Stimulated activated CD4-positive, alpha-beta T cell treated with anti-CD3 and anti-CD28 coated beads, Interleukin-12 subunit alpha, Interleukin-12 subunit beta, amount 100 ng/mL, for 24 hours (primary cell): ENCODE data around the gene PCDHGB7.
"Not testable (repeated sequence)": the region's sequence is repeated elsewhere in the genome, so short reads cannot be mapped to it uniquely, and the experiment has no call there.

ENCODE experiments used
- DNase-seq, 2 experiments: peaks; one replicate each; pipeline ENCODE4 v3.0.0-alpha.2; 2020; ENCODE audit warnings: low read depth in 2 of 2

PCDHGB7 gene

DNA sequence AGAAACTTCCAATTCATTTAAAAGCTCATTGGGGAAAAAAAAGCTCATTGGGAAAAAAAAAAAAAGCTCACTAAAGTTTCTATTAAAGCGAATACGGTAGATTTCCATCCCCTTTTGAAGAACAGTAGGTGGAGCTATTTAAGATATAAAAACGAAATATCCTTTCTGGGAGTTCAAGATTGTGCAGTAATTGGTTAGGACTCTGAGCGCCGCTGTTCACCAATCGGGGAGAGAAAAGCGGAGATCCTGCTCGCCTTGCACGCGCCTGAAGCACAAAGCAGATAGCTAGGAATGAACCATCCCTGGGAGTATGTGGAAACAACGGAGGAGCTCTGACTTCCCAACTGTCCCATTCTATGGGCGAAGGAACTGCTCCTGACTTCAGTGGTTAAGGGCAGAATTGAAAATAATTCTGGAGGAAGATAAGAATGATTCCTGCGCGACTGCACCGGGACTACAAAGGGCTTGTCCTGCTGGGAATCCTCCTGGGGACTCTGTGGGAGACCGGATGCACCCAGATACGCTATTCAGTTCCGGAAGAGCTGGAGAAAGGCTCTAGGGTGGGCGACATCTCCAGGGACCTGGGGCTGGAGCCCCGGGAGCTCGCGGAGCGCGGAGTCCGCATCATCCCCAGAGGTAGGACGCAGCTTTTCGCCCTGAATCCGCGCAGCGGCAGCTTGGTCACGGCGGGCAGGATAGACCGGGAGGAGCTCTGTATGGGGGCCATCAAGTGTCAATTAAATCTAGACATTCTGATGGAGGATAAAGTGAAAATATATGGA, 13.0 kb downstream of the PCDHGB7 start, which contains the start of gene PCDHGA12:
Gene PCDHGA12, plus strand, starts transcription at position 176 of the 782 bp plus-strand sequence. Its CDS starts 253 bp downstream, at position 429.
- DNase-seq: no peak

DNA sequence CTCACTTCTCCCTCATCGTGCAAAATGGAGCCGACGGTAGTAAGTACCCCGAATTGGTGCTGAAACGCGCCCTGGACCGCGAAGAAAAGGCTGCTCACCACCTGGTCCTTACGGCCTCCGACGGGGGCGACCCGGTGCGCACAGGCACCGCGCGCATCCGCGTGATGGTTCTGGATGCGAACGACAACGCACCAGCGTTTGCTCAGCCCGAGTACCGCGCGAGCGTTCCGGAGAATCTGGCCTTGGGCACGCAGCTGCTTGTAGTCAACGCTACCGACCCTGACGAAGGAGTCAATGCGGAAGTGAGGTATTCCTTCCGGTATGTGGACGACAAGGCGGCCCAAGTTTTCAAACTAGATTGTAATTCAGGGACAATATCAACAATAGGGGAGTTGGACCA, 13.8 kb downstream of the PCDHGB7 start:
- DNase-seq: no peak

DNA sequence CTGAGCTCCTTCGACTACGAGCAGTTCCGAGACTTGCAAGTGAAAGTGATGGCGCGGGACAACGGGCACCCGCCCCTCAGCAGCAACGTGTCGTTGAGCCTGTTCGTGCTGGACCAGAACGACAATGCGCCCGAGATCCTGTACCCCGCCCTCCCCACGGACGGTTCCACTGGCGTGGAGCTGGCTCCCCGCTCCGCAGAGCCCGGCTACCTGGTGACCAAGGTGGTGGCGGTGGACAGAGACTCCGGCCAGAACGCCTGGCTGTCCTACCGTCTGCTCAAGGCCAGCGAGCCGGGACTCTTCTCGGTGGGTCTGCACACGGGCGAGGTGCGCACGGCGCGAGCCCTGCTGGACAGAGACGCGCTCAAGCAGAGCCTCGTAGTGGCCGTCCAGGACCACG, 14.8 kb downstream of the PCDHGB7 start:
- not testable (repeated sequence) for DNase-seq

DNA sequence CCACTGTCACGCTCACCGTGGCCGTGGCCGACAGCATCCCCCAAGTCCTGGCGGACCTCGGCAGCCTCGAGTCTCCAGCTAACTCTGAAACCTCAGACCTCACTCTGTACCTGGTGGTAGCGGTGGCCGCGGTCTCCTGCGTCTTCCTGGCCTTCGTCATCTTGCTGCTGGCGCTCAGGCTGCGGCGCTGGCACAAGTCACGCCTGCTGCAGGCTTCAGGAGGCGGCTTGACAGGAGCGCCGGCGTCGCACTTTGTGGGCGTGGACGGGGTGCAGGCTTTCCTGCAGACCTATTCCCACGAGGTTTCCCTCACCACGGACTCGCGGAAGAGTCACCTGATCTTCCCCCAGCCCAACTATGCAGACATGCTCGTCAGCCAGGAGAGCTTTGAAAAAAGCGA, 15.2 kb downstream of the PCDHGB7 start:
- DNase-seq: not testable (repeated sequence)

DNA sequence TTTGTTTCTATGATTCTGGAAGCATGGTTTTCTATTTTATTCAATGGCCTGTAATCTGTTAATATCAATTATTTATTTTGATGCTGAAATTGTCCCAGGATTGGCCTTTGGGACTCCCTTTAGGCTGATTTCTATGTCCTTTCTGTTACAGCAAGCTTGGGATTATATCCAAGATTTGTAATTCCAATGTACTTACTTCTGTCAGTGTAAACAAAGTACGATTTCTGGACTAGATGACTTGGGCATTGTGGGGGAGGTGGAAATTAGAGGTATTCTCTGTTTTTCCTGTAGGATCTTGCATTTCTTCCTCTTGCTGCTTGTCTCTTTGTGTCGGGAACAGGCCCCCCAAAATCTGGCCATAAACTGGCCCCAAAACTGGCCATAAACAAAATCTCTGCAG, 16.5 kb downstream of the PCDHGB7 start:
- DNase-seq: no peak

DNA sequence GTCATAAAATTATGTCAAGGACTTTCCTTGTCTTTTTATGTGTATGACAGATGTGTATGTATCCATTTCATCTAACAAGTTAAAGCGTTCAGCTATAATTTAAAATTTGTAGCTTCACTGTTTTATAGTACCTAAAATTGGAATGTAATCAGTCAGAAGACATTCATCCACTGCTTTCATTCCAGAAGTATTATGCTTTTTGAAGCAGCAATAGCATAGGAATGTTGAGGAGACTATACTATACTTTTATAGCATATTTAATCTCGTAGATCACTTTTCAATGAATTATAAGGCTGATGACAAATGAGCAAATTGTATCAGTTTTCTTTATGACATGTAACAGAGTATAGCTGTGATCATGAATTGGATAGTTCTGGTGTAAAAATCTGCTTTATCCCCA, 19.7 kb downstream of the PCDHGB7 start:
- no peak for DNase-seq

DNA sequence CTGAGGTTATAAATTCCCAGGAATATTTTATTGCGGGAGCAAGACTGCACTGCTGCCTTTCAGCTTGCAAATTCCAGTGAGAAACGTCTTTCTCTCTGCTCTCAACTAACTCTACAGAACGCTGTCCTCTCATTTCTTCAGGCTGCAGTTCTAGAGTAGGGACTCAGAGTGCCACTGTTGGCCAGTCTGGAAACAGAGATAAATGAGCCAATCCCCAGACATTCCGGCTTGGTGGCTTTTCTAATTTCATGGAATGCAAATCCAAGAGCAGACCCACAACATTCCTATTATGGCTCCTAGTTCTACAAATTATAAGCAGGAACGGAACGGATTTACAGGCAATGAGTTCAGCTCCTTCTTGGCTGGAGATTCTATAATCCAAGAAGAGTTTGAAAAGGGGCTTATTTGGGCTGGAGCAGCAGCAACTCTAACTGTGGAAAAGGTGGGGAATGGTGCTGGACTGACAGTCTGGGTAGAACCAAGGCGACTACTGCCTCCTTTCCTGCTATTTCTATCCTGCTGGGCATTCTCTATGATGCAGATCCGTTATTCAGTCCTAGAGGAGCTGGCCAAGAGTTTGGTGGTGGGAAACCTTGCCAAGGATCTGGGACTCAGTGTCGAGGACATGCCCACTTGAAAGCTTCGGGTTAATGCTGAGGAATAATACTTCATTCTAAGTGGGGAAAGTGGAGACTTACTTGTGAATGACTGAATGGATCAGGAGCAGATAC, 22.1 kb downstream of the PCDHGB7 start:
- no peak for DNase-seq

DNA sequence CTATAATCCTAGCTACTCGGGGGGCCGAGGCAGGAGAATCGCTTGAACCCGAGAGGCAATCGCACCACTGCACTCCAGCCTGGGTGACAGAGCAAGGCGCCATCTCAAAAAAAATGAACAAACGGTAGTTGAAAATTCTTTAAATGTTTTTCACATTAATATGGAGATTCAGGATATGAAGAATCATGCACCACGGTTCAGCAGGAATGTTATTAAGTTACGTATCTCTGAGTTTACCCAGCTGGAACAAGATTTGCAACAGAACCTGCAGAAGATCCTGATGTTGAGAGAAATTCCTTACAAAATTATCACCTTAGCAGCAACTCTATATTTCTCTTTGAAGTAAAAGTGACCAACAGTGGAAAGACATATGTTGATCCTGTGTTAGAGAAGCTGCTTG, 22.9 kb downstream of the PCDHGB7 start:
- no peak for DNase-seq

DNA sequence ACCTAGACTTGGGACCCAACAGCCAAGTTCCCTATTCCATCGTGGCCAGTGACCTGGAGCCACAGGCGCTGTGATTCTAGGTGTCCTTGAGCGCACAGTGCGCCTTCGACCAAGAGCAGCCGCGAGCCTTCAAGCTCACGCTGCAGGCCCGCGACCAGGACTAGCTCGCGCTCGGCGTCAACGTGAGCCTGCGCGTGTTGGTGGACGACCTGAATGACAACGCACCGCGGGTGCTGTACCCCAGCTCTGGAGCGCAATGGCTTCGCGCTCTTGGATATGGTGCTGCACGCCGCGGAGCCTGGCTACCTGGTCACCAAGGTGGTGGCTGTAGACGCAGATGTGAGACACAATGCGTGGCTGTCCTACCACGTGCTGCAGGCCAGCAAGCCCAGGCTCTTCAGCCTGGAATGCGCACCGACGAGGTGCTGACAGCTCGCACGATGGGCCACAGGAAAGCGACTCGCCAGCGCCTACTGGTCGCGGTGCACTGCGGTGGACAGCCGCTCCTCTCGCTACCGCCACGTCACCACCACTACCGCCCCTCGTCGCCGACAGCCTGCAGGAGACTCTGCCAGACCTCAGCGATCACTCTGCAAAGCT, 24.2 kb downstream of the PCDHGB7 start:
- no peak for DNase-seq

DNA sequence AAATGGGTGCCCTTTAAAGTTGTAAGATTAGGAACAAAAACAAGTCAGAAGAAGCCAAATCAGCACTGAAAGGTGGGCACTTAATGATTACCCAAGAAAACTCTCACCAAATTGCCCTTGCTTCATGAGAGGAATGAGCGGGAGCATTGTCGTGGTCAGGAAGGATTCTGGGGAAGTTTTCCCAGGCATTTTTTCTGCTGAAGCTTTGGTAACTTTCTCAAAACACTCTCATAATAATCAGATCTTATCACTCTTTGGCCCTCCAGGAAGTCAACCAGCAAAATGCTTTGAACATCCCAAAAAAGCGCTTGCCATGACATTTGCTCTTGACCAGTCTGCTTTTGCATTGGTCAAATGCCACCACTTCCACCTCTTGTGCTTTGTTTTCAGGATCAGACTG, 47.9 kb downstream of the PCDHGB7 start:
- DNase-seq: no peak
